Measurements from ENCODE around the gene CLGN.
"Not testable (repeated sequence)": the region's sequence is repeated elsewhere in the genome, so short reads cannot be mapped to it uniquely, and the experiment has no call there.

Gene CLGN

GRCh38 chr4:140427106-140427918, at the start of gene CLGN:
TSS of gene CLGN (minus strand) at chr4:140427648. CDS start at chr4:140413078, 14,570 bp downstream.
- DNase-seq: no peak

GRCh38 chr4:140472156-140472555, 44.7 kb upstream of the CLGN start:
- DNase-seq: no peak

- no peak for DNase-seq
These were observed 42.6 kb upstream of the CLGN start for GRCh38 chr4:140469791-140470733.

GRCh38 chr4:140466146-140466545, 38.7 kb upstream of the CLGN start:
- no peak for DNase-seq

- DNase-seq: no peak
These were observed 36.2 kb upstream of the CLGN start for GRCh38 chr4:140463614-140464013.

GRCh38 chr4:140463182-140463581, 35.7 kb upstream of the CLGN start:
- DNase-seq: no peak

- DNase-seq: no peak
These were observed 22.9 kb upstream of the CLGN start for GRCh38 chr4:140450352-140450751.

- DNase-seq: no peak
These were observed 21.4 kb upstream of the CLGN start for GRCh38 chr4:140448830-140449229.

- DNase-seq: no peak
These were observed 20.7 kb upstream of the CLGN start for GRCh38 chr4:140448162-140448561.

GRCh38 chr4:140444347-140444746, 16.9 kb upstream of the CLGN start:
- DNase-seq: not testable (repeated sequence)

- DNase-seq: no peak
These were observed 12.2 kb upstream of the CLGN start for GRCh38 chr4:140439644-140440142.

- DNase-seq: no peak
These were observed 547 bp upstream of the CLGN start for GRCh38 chr4:140427919-140428471.

- no peak for DNase-seq
These were observed 790 bp downstream of the CLGN start for GRCh38 chr4:140426610-140427105.

GRCh38 chr4:140423106-140423505, 4.3 kb downstream of the CLGN start:
- no peak for DNase-seq

GRCh38 chr4:140413130-140413969, 14.1 kb downstream of the CLGN start:
- DNase-seq: not testable (repeated sequence)

- no peak for DNase-seq
These were observed 18.5 kb downstream of the CLGN start for GRCh38 chr4:140408974-140409373.

- DNase-seq: no peak
These were observed 21.2 kb downstream of the CLGN start for GRCh38 chr4:140406292-140406691.

- DNase-seq: no peak
These were observed 27.3 kb downstream of the CLGN start for GRCh38 chr4:140400111-140400510.

GRCh38 chr4:140395668-140396067, 31.8 kb downstream of the CLGN start:
- no peak for DNase-seq

GRCh38 chr4:140388015-140388414, 39.4 kb downstream of the CLGN start:
- no peak for DNase-seq

GRCh38 chr4:140382732-140383131, 44.7 kb downstream of the CLGN start:
- no peak for DNase-seq

- DNase-seq: no peak
These were observed 53.3 kb downstream of the CLGN start for GRCh38 chr4:140374130-140374477.

Measured in activated effector memory CD4-positive, alpha-beta T cell treated with Interleukin-2 at 50 U/mL for 16 hours (primary cell).